T-helper 9 cell (primary cell): ENCODE measurements around the gene BCAS3.

Source experiments
- DNase-seq: peaks from one replicate; pipeline ENCODE4 v3.0.0-alpha.2; 2020

BCAS3 gene

DNA sequence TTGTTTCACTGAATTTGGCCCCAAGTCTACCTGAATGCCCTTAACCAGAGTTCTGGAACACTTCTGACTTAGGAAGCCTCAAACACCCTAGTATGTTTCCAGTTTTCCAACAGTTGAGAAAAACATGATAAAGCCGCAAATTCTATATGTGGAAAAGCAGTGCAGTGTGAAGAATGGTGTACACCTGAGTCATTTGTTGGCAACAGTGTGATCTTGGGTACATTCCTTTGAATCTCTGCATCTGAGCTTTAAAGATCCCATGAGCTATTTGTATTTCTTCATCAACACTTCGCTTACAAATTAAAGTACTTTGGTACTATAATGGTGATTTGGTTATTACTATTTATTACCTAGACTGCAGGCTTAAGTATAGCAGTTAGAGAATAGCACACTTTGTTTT lies 628.4 kb downstream of the BCAS3 start:
- DNase-seq: no peak

DNA sequence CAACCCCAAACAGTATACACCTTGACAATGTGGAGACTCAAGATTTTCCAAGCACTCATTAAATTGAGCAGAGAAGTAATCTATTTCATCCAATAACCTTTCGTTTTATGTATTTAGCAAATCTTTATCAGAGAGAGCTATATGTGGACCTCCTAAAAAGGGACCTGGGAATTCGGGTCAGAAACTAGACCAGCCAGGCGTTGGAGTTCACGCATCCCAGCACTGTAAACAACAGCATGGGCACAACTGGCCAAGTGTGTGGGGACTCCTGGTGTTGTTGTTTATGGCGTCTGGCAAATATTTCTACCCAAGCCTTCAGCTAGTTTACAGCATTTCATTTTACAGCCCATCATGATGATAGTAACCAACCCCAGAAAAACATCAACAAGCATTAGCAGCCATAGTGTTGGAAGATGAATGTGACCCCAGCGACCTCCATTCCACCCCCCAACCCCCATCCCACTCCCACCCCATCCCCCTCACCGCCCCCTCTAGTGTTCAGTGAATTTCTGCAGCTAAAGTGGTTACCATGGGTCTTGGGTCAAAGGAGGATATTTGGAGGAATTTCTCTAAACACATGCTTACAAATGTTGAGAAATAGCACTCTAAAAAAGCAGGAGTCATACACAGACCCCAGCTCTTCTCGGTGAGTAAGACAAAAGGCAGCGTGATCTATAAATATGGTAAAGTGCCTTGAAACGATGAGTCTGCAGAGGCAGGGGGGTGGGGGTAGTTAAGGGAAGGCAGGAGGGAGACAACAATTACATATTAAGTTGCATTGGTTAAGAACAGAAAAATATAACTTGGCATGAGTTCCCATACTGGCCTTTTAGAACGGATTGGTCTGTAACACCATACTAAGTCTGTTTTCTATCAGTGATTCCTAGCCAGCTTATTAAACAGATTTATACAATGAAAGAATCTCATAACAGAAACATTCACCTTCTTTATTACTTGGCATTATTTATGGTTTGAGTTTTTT lies 630.5 kb downstream of the BCAS3 start:
- DNase-seq: no peak

DNA sequence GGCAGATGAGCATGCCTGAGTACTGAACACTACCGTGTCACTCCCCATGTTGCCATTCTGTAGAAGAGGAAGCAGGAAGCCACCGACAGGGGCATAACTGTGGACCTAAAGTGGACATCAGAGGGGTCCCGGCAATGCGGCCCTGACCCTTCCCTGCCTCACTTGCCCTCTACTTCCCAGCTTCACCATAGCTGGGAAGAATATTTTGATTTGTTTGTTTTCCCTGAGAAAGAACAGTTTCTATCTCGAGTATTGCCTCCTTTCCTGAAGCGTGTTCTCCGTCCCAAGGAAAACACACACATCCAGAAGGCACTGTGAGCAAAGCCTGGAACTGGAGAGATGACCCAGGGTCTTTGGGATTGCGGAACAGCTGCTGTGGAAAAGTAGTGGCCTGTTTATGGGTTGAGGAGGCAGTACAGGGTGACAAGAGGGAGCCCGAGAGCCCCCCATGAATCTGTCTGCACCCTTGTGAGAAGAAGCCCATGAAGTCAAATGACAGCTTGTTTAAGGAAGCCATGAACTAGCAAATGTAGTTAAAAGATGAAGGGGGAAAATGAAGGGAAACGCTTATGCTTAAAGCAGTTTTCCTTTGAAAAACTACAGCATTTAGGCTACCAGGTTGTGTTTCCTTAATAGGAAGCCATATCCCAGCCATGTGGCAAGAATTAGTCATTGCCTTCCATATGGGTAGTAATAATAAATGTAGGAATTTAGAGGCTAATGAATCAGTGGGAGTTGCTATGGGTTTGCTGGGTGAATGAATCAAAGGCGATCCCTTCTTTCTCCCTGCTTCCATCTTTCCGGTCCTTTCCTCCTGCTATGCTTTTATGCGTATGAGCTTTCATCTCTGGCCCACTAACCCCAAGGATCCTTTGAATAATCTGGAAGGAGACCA lies 632.0 kb downstream of the BCAS3 start:
- DNase-seq: no peak

DNA sequence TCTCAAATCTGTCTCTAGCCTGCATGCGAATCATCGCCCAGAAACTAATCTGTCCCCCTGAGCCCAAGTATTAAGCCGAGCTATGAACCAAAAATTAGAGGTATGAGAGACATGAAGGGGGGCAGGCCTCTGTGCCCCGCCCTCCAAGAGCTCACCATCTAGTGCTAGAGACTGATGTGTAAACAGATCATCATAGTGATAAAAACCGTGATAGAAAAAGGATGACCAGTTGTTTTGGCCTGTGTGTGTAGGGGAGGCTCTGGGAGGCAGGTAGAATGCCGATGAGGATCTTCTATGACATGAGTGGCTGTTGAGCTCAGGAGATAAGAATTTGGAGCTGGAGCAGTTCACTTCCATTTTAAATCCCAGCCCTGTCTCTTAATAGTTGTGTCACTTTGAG lies 632.9 kb downstream of the BCAS3 start:
- DNase-seq: no peak

DNA sequence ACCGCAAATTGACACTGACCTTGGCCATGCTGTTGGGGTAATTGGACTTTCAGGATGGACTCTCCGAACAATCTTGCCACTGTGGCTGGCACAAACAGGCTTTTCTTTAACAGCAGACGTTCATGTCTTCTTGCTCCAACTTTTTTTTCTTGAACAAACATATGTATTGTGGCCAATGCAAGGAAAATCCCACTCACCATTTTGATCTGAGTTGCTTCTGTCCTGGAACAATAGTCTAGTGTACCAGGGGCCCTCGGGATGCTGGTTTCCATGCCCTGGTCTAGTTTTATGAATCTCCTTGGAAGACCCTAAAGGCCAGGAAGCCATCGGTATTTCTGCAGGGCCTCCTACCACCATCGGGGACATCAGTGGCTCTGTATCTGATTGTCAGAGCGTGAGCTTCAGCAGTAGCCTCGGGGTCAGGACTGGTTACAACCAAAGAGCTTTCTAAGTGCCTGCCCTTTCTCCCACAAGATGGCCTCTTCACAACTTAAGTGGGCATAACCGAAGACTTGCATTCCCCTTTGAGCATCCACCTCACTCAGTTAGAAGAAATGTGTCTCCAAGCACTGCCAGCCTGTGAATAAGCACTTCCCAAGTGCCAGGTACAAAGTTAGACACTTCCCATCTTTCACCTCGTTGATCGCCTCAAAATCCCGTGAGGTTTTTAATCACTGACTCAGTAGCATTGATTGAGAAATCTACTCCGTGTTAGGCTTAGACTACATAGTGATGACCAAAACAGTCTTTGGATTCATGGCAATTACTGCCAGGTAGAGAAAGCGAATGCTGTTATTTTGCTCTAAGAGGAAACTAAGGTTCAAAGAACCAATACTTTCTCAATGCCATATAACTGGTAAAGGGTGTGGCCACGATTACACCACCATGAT lies 635.0 kb downstream of the BCAS3 start:
- DNase-seq: no peak

DNA sequence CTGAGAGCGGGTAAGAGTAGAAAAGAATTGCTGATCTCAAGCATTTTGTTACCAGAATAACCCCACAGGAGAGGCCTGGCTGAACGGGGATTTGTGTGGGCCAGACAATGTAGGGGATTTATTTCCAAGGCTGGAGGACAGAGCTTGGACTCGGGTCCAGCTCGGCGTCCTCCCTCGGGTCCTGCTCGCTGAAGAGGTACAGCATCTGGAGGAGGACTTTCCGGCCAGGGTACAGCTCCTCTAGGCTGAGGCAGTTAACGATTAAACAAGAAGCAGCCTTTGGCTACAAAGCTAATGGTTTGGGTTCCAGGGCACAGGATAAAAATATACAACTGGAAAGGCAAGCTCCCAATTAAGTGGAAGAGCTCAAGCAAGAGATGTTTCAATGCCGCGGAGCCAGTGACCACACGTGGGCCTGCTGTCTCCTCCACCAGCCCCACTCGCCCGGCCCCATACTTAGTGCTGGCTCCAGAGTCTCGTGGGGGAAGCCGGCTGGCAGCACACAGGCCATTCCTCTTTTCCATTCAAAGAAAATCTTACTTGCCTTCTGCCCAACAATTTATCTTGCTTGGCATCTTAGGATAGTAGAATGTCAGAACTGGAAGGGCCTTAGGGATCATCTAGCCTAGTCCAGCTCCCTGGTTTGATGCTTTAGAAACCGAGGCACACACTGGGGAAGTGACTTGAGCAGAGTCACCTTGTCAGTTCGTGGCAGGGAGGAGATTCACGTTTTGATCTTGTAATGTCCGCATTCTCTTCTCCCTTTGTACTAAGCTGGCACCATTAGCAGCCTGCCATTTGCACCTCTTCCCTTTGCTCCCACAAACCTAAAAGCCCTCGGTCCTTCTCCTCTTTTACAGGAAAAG lies 636.0 kb downstream of the BCAS3 start:
- DNase-seq: no peak

DNA sequence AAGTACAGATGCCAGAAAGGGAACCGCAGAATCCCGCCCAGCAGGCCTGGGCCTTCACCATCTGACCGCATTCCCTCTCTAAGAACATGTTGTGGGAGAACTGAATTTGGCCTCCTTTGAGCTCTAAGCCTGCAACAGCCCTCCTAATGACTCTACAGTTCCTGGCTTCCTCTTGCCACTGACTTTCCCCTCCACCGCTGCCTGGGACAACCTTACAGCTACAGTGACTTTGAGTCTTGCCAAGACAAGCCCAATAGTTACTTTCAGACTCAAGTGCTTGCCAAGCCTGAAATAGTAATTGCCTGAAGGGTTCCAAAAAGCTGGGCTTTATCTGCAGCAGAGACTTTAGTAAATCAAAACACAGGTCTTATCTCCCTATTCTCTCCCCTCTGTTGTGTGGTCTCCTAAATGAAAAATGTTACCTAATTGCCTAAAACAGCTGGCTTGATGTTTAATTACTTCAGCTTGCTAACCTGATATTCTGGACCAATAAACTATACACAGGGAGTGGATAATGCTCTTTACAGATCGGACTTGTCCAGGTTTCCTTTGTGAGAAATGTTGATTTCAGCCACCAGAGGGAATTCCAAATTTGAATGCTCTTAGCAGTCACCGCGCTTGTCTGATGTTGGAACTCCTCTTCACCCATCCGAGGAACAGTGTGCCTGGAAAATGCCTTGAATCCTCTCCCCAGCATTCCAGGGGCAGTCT lies 636.9 kb downstream of the BCAS3 start:
- DNase-seq: no peak

DNA sequence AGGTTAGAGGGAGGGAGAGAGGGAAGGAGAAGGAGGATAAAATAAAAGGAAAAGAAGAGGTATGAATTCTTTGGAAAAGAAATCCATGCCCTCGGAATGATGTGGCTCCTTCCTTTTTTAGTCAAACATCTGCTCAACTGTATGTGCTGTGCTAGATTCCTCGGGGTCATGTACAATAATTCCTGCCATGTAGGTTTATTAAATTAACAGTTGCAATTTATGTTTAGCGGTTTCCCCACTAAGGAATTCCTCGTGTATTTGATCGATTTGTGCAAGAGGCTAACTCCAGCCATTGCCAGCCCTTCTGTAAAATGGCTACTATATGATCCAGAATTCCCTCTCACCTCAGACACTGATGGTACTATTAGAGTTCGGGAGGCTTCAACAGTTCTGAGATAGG lies 639.0 kb downstream of the BCAS3 start:
- no peak for DNase-seq

DNA sequence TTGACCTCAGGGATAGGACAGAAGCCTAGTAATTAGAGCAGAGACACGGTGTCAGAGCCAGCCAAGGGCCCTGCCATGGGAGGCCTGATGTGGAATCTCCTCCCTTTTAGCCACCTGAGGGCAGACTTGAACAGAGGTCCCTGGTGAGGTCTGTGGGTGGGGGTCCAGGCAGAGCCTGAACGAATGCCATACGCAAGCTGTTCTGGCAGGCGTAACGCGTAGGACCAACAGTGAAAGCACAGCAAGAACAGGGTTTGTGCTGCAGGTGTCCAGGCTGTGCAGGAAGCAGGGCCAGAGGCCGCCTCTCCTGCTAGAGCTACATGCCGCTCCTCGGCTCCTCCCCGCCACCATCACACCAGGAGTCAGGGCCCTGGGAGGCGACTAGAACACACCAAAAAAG lies 640.1 kb downstream of the BCAS3 start:
- DNase-seq: no peak

DNA sequence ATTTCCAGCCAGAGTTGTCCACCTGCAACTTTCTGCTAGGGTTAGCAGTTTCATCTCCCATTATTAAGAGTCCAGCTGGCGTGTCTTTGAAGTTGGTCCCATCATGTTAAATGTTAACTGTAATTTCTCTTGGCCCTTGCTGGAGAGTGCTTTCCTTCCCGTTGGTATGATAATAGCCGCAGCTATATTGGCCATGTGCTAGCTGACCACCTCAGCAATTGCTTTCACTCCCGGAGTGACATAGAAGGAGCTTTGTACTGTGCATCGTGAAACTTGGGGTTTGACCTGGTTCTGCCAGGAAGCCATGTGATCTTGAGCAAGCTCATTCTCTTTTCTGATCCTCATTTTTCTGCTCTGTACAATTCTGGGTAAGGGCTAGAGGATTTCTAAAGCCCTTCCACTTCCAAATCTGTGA lies 641.0 kb downstream of the BCAS3 start:
- no peak for DNase-seq

DNA sequence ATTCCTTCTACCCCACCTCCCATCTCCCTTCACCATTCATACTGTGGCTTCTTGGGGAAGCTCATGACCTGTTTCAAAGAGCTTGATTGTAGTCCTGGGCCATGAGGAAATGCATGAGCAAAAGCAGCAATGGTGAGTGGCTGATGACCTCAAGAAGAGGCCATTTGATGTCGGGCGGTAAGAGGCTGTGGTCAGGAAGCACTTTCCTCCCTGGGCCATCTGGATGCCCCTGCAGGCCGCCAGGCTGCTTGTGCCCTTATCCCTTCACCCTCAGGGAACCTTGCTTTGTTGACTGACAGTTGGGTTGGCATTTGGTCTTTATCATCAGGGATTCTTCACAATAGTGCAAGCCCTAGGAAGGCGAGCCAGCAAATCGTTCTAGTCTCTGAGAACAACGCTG lies 643.7 kb downstream of the BCAS3 start:
- DNase-seq: no peak

DNA sequence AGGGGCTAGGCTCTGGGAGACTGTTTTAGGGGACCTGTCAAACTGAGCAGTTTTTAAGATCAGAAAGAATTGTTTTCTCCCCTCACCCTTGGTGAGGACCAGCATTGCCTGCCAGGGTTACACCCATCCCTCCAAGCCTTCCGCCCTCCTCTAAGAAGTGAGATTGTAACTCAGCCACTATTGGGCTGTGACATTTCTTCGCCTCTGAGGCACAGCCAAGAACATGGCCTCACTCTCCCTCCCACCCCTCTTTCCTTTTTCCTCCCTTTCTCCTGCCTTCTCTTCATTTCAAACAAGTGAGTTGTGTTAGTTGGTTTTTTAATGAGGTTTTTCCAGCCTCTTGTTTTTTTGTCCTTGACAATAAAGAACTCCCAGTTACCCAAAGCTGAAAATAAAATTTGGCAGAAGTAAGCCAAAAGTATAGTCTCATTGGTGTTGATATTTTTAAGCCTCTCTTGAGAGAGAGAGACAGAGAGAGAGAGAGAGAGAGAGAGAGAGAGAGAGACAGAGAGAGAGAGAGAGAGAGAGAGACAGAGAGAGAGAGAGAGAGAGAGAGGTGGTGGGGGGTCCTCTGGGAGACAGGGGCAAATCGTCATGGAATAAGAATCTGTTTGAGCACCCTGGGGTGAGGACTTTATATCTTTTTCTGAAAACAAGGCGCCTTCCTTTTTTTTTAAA lies 644.8 kb downstream of the BCAS3 start:
- DNase-seq: no peak

DNA sequence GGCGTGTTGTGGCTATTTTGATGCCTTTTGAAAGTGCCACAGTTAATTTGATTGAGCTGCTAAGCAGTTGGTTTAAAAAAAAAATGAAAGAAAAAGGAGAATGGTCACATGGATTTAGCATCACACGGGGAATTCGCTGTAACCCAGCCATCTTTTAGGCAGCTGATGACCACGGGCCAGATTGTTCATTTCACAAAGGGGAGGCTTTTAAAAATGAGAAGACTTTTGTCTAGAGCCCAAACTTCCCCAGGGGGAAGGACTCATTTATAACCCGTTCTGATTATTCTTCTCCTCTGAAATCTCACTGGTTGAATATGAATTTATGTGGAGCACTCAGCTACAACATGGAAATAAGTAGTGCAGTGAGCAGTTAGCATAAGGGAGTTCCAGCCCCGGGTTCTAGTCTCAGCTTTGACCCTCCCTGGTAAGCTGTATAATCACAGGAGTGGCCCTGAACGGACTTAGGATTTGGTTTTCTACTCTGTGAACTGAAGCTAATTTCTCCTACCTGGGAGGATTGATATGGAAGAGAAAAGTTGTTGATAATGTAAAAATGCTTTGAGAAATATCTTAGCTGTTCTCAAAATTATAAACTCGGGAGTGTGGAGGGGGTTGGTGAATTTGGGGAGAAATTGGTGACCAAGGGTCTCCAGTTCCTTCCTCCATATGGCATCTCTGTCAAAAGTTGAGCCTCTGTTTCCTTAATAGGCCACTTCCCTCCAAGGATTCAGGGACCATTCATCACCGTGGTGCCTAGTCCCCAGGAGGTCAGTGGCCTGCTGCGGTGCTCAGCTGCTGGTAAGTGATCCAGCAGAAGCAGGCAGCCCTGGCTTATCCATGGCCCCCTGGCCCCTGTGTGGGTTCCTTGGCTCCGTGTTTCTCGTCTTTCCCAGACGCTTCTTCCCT lies 645.6 kb downstream of the BCAS3 start:
- DNase-seq: no peak

DNA sequence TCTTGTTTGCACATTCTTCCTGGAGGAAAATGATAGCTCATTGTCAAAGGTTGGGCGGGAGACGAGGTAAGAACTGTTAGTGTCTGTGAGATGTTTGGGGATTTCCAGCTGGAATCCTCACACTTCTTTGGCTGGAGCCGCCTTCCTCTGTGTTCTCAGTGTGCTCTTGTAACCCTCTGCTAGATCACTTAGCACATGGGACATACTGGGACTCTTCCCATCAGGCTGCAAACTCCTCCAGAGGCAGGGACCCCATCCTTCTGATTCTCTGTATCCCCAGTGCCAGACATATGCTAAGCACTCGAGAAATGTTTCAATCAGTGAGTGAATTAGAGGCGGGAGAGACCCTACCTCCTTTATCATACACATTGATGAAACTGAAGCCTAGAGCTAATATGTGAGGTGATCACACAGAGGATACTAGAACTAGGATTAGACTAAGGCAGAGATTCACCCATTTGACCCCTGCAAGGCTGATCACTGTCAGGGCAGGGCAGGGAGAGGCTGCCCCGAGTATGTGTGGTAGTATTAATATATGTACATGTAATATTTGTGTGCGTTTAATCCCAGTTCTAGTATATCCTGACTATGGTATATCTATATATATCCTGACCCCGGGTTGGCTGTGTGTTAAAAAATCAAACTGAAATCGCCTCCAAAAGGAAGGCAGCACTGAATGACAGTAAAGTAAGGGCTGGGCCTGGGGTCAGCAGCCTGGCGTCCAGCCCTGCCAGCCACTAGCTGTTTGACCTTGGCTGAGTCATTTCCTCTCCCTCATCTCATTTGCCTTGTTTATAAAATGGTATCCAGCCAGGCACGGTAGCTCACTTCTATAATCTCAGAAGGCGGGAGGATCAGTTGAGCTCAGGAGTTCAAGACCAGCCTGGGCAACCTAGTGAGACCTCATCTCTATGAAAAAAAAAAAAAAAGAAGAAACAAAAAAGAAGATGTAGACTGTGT lies 646.5 kb downstream of the BCAS3 start:
- DNase-seq: no peak

DNA sequence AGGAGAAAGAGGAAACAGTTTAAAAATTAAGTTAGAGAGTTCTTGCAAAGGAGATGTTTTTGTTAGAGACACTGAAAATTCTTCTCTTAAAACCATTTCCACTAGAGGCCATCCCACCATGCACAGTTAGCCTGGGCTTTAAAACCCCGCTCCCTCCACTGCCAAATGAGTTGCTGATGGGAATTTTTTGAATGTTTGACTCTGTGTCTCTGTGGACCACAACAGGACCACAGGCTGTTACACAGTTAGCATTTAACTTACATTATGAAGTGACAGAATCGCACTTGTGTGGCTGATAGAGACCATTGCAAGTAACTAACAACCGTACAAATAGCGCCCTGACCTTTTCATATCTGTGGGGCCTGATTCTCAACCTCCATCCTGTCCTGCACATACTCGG lies 647.3 kb downstream of the BCAS3 start:
- no peak for DNase-seq

DNA sequence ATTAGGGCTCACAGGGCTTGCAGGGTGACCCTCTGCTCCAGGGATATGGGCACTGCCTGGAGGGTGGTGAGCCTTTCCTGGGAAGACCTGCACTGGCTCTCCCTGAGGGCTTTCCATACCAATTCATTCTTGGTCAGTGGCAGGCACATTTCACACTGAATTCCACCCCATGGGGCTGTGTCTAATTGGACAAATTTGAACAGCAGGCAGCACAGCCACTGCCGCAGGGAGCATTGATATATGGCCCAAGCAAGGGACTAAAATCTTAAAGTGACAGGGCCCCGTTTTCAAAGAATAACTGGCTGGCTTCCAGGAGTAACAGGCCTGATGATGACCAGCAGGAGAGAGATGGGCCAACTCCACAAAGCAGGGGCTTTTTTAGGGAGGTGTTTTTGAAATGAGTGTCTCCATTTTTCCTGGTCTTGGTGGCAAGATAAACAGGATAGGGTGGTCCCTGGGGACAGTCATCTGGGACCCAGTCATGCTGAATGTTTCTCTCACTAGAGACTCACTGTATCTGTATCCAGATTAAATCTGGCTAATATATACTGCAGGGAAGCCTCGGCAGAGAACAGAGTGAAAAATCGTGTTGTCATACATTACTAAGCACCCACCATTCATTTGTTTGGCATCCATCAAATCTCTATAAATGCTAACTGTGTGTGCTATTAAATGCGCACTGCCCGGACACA lies 647.9 kb downstream of the BCAS3 start:
- no peak for DNase-seq

DNA sequence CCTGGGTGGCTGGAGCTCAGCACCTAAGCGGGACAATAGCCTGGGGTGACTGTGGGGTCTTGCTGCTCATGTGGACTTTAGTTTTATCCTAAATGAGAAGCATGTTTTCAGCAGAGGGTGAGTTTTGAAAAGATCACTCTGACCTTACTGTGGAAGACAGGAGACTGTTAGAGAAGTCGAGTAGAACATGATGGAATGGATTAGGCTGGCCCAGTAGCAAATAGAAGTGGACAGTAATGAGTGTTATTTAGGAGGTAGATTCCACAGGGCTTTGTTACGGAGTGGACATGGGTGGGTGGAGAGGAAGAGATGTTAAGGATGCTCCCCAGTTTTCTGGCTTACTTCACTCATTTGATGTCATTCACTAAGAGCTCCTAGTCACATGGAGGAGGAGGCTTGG lies 648.7 kb downstream of the BCAS3 start:
- DNase-seq: no peak
